Measurements from ENCODE around the gene TENM3.
"Not testable (repeated sequence)": the region's sequence is repeated elsewhere in the genome, so short reads cannot be mapped to it uniquely, and the experiment has no call there.

Gene TENM3

DNA sequence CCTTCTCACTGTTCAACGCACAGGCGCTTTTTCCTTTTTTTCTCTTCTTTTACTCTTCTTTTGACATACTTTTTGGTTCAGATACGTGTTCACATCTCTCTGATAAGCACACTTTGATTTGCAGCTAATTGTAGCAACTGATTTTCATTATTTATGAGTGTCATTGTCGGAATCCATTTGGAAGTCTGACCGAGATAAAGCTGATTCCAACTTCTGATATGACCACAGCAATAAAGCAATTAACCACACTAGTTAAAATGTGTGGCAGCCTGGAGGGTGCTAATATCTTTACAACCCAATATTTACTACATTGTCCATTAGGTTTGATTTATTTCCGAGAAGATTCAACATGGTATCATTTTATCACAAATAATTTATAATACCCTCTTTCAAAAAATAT is 101.8 kb downstream of the TENM3 start:
- DNase-seq, result no peak

DNA sequence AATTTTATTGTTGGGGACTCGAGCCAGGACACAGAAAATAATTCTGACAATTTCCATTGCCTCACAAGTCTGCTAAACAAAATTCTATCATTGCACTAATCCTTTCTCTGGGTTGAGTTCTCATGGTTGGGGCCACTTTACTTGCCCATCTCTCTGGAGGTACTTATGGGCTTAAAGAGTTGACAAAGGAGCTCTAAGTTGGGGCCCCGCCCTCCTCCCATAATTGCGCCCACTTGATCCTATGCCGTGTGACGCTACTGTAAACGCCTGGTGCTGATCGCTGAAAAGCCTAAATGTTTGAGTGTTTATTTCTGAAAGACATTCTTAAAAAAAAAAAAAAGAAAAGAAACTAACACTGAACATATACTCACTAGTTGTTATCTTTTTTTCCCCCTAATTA is 103.0 kb downstream of the TENM3 start:
- no peak for DNase-seq

DNA sequence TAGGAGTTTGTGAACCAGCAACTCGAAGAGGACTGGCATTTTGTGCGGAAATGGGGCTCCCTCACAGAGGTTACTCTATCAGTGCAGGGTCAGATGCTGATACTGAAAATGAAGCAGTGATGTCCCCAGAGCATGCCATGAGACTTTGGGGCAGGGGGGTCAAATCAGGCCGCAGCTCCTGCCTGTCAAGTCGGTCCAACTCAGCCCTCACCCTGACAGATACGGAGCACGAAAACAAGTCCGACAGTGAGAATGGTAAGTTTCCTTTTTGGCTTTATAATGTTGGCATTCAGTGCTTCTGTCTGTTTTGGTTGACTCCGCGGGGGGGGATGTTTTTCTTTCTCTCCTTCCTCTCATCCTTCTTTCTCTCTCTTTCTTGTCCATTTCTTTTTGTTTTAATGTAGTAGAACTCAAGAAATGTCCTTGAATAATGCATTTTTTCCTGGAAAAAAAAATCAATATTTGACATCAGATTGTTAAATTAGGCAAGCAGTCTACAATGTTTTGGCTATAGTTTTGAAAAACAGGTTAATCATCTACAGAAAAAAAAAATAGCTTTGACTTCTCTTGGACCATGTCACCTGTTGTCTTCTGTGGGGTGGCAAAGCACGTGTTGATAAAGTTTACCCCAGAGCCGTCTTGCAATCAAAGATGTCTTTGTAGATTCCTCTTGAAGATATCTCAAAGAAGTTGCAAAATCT is 103.6 kb downstream of the TENM3 start:
- DNase-seq, result no peak

DNA sequence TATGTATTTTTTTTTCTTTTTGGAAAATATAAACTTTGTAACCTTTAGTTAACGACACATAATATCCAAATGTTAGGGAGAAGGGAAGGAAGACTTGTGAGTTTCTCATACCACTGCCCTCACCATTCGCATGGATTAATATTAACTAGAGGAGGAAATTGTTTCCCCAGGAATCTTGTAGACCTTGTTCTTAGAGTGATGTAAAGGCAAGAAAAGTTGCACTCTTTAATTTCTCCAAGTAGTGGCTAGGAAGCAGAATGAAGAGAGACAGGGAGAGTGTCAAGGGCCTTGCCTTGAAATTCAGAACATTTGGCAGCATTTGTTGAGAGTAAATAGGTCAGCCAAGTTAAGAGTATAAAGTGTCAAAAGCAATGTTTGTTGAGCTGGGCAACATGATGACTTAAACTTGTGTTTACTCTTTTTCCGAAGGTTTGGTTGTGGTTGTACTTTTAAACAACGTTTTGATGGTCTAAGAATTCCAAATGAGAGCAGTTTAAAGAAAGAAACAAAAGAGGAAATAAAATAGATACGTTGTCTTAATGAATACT is 105.7 kb downstream of the TENM3 start:
- DNase-seq, result no peak

DNA sequence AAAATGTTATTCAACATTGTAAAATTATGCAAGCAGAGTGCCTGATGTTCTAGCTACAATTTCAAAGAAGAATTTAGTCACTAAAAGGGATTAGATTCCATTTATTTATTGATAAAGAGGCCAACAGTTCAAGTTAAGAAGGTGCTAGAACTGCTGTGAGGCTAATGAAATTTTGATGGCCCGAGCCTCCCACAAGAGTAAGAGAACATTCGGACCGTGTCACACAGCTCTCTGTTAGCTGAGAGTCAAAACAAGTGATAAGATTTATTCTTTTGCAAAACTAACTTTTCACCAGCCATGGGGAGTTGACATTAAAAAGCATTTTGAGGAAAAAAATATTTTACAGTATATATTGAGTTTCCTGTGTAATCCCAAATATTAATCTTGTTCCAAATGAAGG is 106.8 kb downstream of the TENM3 start:
- no peak for DNase-seq

DNA sequence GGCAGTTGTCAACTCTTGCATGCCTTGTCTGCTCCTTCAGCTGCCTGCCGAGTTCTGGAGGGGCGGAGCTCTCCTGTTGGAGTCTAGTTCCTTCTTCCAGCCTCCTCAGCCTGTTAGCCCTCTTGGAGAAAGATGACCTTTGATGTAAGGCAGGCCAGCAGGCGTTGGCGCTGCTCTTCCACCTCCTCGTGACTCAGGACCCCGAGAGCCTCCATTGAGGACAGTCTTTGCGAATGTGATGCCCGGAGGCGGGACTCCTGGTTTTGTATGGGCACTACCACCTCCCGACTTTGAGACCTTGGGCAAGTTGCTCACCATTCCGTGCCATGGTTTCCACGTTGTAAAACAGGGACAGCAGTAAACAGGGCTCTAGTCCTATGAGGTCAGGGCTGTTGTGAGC is 108.3 kb downstream of the TENM3 start:
- DNase-seq, result no peak

DNA sequence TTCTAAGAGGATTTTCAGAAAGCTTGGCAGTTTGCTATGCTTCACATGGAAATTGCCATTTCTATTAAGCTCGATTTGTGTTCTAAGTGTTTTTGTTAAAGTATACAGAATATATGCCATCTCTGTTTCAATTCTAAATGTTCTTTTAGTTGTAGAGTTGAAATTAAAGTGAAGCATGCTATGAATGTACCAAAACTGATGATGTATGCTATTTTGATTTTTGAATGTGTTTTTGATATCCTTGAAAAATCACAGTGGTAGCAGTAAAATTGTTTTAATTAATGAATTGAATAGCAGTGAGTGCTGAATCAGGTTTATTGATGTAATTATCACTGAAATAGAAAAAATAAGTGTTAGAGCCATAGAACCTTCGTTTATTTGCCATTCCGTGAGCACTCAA is 110.9 kb downstream of the TENM3 start:
- no peak for DNase-seq

DNA sequence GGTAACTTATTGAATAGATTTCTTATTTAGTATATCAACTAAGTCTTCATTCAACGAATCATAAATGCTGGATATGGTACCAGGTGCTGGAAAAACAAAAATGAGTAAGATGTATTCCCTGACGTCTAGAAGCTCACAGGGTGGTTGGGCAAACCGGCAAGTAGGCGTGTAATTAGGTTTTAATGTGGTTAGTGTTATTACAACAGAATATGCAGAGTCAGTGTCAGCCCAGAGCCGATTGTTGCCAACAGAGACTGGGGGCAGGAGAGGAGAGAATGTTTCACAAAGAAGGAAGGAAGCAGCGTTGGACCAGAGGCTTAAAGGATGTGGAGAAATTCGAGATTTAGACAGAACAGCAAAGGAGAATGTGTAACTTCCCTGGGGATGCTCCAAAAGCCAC is 111.7 kb downstream of the TENM3 start:
- DNase-seq, result no peak

DNA sequence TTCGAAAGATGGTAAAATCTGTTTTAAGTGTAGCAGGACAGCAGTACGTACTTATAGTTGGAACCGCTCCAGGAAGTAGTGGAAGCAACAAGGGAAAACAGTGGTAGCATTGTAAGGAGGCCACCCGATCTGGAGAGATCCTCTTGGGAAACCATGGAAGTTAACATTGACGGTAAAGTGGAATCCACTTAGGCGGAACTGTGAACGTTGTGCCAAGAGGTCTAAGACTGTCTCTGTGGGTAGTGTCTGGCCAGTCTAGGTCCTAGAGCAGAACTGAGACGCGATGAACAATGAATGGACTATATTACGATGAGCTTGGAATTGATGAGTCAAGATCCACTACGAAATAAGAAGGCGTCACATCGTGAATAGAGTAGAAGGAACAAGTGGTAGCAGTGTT is 124.0 kb downstream of the TENM3 start:
- no peak for DNase-seq

DNA sequence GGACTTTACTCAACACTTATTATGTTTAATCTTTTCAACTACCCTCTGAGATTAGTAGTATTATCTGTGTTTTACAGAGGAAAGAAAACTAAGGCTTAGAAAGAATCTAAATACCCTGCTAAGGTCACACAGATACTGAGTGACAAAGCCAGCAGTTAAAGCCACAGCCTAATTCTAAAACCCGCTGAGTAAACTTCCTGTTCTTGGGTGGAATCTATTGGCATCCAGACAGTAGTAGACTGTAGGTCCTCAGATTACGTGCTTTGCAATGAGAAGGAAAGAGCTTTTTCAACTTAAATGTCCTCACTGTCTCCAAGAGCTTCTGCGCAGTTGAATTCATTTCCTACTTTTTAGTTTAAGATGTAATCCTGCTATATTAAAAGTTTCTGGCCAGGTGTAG is 126.0 kb downstream of the TENM3 start:
- DNase-seq, result no peak

DNA sequence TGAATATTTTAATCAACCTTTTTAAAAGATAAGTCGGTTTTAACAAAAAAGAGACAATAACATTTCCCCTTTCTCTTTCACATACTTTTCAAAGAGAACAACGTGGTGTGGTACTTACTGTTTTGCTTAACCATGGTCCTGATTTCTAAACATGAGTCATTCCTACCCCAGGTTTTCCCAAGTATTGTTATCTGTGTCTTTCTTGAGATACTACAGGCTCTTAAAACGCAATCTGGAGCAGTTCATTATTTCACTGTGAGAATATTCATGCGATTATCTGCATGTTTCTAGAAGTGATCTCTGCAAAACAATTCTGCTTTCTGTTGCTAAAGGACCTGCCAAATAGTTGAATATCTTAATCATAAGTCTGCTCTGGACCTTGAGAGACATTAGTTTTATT is 127.3 kb downstream of the TENM3 start:
- no peak for DNase-seq

DNA sequence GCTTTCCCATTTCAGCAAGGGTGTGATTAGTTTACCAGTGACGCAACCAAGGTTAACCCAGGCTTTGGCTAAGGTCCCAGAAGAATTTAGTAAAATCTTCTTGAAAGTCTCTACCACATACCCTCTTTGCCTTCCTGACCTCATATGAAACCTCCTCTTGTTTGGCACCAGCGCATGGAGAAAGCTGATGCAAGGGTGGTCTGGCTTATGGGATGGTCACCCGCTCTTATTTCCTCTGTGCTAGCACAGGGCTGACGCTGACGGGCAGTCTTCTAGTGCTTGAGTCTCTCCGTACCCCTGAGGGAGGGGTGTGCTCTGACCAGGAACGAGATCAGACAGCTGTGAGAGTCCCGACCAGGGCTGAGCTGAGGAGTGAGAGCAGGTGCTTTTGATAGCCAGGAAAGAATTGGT is 137.6 kb downstream of the TENM3 start:
- DNase-seq, result no peak

DNA sequence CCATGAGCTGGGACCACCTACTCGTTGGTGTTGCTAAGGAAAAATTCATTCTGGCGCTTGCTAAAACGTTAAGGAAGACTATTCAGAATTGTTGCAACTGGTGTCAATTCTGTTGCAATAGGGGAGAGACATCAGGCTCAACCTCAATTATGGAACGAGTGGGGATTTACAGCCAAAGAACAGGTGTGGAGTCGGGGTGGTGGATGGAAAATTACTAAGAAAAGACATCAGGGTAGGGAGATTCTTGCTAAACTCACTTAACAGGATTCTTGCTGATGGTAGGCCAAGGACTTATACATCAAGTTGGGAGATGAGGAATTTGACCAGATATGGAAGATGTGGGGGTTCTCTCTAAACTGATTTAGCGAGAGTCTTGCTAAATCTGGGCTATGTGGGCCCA is 139.7 kb downstream of the TENM3 start:
- DNase-seq, result no peak

DNA sequence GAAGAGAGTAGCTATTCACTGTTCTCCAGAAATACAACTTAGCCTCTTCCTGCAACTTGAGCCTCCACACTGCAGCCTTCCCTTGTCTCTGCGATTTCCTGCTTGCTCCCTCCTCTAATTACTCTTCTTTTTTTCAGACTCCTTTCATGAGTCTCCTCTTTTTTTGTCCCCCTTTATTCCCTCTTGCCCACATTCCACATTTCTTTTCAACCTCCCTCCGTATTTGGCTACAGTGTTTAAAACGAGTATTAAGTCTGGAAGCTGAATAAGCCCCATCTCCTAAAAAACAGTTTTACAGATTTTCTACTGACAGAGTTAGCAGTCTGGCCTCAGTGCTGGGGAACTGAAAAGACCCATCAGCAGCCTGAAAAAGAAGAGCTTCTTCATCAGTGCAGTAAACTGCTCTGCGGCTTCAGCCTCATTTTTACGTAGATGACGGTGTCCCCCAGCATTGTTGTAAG is 141.5 kb downstream of the TENM3 start:
- no peak for DNase-seq

DNA sequence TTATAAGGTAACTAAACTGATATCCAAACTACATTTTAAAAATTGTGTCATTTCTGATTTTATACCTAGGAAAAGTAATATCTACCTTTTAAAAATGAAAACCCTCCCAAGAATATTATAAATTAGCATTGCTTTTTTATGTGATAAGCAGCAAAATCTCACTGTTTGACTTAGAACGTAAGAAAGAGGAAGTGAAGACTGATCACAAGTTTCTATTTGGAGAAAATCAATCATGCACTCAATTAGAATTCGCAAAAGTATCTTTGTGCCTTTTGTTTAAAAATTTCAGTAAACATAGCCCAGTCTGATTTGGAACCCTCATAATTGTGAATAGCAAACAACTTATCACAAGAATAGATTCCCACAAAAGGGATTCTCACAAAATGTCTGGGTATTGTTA is 142.7 kb downstream of the TENM3 start:
- DNase-seq, result no peak

DNA sequence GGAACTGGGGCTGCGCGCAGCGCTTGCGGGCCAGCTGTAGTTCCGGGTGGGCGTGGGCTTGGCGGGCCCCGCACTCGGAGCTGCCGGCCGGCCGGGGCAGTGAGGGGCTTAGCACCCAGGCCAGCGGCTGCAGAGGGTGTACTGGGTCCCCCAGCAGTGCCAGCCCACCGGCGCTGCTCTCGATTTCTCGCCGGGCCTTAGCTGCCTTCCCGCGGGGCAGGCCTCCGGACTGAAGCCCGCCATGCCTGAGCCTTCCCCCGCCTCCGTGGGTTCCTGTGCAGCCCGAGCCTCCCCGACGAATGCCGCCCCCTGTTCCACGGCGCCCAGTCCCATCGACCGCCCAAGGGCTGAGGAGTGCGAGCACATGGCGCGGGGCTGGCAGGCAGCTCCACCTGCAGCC is 143.4 kb downstream of the TENM3 start:
- DNase-seq, result not testable (repeated sequence)

DNA sequence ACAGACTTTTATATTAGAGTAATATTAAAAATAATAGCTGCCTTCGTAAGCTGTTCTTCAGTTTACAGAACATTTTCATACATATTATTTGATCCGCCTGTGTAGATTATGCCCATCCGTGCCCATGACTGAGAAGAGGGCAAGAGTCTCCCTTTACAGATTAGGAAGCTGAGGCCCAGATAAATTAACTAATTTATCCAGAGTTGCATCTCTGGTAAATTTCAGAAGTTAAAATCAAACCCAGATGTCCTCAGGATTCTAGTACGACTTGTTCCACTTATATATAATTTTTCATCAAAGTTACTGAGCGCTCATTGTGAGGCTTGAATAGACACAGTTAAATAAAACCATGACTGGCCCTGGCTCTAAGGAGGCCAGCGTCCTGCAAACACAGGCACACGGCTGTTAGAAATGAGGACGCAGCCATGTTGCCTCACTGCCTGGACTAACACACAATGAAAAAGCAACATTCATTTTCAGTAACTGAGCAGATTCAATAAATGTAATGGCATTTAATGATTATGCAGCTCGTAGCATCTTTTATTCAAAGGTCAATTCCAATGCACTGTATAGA is 148.0 kb downstream of the TENM3 start:
- no peak for DNase-seq

DNA sequence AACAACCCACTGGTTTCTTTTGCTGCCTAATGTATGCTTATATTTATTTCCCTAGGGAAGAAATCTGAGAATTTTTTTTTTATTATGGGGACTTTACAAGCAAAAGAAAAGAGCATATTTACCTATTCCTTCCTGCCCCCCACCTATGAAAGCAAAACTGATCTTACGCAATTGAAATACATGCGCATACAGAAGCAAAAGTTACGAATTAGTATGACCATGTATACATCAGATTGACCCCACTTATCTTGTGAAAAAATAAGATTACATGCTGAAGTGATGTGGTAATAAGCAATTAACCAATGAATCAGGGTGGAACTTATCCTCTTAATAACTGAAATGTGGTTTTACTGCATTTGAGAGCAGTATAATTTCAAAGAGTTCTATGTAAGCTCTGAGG is 151.0 kb downstream of the TENM3 start:
- no peak for DNase-seq

DNA sequence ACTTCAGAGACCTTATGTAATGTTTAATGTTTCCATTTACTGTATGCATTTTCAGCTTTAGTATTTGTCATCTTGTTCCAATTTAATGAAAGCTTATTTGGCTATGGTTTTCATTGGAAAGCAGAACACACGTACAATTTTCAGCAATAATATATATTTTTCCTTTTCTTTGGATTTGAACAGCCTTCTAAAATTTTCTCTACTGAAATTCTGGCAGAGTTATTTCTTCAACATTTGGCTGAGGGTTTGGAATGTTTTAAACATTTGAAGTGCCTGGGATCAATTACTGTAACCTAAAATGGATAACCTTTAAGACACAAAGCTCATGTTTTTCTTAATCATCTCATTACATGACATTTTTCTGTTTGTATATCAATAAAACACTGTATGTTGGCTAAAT is 156.9 kb downstream of the TENM3 start:
- no peak for DNase-seq

DNA sequence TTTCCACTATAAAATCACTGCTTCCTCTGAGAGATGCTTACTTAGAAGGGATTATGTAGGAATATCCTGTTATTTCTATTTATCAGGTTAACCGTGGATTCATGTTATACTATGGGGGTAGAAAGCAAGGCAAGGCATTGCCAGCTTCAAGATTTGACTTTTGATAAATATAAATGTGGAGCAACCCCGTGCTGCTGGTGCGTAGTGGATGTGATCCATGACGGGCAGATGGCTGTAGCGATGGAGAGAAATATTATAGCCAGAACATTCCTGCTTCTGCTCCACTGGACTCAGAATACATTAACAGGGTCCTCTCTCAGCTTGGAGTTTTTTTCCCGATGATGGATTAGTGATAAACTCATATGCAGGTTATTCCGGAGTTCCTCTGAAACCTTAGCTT is 157.6 kb downstream of the TENM3 start:
- DNase-seq, result no peak

DNA sequence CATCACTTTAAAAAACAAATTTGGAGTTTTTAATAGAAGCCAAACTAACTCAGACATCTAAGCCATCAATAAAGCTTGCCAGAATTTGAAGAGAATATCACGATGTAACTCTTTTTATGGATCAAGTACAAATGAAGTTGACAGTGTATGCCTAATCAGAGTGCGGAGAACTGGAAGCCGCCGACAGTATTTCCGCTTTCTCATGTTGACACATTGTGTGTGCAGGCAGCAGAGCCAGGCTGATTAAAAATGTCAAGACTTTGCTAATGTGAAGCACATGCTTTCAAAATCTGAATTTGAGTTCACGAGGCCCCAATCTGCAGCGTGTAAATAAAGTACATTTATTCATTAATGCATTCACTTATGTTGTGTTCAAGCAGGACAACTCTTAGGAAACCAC is 161.2 kb downstream of the TENM3 start:
- no peak for DNase-seq

DNA sequence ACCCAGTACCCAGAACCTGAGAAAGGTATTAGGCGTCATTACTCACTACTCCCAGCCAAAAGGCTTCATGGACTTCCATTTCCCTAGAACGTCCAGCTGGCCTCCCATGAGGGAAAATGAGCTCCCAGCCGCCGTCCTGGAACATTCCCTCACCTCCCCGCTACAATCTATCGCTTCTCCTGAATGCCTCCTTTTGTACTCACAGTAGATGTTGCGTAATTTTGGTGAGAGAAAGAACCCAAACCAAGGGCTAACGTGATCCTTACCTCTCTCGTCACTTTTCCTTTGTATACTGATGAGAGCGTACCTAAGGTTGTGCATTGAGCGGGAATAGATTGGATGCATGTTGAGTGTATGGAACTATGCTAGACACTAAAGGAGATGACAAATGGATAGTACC is 161.9 kb downstream of the TENM3 start:
- DNase-seq, result no peak

DNA sequence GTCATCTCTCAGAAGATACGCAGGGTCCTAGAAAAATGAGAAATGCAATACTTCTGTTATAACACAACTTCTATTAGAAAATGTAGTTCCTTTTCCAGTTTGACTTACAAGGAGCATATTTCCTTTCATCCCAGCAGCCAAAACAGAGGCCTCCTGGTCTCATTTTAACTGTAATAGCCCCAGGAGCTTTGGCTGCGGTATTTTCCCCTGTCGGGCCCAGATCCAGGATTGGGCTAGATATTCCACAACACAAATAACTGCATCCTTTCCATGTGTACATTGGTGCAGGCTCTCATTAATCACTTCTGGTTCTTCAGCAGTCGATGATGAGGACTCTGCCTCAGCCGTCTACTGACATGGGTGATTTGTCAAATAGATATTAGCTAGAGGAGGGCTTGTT is 166.1 kb downstream of the TENM3 start:
- DNase-seq, result no peak

DNA sequence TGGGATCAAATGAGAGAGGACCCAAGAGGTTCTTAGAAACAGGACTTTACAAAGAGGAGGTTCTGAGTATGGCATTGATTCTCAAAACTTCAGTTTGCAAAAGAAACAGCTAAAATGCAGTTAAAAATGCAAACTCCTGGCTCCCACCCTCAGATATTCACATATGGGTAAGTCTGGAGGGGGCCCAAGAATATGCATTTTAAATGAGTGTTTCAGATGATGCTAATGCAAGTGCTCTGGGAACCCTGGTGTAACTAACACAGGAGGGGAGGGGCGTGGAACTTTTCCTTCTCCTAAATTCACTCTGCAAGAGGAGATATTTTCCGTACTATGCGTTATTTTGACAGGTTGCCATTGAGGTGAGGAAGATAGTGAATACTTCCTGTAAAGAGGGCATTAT is 168.2 kb downstream of the TENM3 start:
- DNase-seq, result no peak

DNA sequence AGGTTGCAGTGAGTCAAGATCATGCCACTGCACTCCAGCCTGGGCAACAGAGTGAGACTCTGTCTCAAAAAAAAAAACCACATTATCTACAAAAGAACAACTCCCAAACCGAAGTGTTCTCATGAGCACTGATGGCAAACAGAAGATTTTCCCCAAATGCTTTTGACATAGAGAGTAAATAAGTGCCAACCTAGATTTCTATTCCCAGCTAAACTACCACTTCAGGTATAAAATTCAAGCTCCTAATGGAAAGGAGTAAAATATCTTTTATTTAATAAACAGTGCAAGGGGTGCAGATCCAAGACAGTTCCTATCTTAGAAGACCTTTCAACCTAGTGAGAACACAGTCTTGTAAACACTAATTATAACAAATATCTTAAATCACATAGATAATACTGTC is 170.3 kb downstream of the TENM3 start:
- no peak for DNase-seq

Measured in effector CD4-positive, alpha-beta T cell (primary cell).